Right ventricle myocardium inferior (tissue), 1 donor: ENCODE results near the gene CSAD. TPM values are rescaled to one million over a fixed set of nuclear protein-coding genes. Genes with fewer than 3 reads are reported as not detected.
"Not testable (repeated sequence)": the region's sequence is repeated elsewhere in the genome, so short reads cannot be mapped to it uniquely, and the experiment has no call there.

Experiments used
- ATAC-seq: fragments of 200-7000 bp; cut with Tn5 transposase; one replicate; pipeline ENCODE4 v1.9.1; 2020; ENCODE audit warnings: mild to moderate bottlenecking, moderate library complexity
- DNase-seq: peaks from one replicate; pipeline ENCODE4 v3.0.0; 2021; ENCODE audit errors: missing footprints
- intact Hi-C: fragments of 100-400 bp; cut with DNase I; formaldehyde crosslinking; loops from one replicate; pipeline ENCODE4 v1.11.0; 2022
- total RNA-seq: library from RNA; stranded (reverse); fragmentation: NEBNext Ultra II Directional; extraction: Animal tissue kit (Norgen Biotek cat#: 25700); gene quantifications from one replicate; pipeline ENCODE4 v1.2.1, GENCODE V29; 2021
- donor health status: DM: no; HTN: yes; CAD: no; lungs with severe emphysema.

CSAD gene
- total RNA-seq, 1 donor from 2014 or later = 10.8 TPM

DNA sequence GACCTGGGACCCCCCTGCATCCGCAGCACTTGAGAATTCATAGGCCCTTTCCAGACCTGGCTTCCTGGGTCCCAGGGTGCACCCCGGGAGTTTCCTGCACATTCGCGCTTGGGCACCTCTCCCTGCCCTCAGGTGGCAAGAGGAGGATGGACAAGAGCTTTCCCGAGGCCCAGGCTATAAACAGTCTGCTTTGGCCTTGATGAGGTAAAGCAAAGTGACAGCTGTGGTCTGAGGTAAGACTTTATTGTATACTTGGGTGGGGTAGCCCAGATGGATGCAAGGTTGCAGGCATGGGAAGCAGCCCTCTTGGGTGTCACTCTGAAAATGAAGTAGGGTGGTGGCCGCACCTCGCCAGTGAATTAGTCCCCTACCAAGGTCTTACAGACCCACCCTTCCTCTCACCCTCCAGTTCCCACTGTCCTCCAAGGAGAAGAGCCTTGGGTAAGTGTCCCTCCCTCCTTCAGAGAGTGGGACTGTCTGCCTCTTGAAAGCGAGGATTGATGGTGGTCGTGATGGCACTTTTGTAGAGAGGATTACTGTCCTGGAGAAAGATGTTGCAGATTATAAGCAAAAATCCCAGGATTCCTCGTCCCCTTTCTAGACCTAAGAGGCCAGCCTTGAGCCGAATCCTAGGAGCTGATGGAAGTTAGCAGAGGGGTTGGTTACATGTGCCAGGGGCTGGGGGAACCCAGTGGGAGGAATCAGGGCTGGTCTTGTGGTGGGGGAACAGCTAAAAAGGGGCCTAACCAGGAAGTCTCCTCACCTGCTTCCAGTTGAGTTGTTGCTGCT is 10.6 kb upstream of the CSAD start:
- intact Hi-C loops = no loop called here
- DNase-seq (no peak), ATAC-seq (no peak)

DNA sequence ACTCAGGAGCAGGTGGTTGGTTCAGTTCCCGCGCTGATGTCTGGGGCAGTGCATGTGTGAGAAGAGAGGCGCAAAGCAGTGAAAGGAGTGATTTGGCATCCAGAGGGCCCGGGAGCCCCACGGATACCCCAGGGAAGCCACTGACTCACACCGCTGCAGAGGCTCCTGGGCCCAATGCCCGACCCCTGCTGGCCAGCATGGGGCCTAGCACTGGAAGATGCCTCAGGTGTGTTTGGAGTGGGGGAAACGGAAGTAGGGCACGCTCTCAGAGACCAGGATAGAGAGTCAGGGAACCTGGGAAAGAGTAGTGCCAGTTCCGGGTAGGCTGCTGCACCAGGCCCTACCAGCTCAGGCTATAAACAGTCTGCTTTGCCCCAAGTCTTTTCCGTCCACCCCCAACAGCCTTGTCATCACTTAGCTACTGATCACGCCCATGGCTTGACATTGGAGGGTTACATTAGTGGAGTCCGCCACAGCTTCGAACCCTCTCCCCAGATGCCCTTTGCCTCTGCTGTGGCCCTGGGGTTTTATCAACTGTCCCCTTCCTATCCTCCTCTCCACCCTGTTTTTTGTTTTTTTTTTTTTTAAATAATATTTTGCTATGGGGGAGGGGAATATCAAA is 9.5 kb upstream of the CSAD start:
- DNase-seq = peak; percentile 82
- peak; percentile 86 for ATAC-seq
- intact Hi-C loops = no loop called here

DNA sequence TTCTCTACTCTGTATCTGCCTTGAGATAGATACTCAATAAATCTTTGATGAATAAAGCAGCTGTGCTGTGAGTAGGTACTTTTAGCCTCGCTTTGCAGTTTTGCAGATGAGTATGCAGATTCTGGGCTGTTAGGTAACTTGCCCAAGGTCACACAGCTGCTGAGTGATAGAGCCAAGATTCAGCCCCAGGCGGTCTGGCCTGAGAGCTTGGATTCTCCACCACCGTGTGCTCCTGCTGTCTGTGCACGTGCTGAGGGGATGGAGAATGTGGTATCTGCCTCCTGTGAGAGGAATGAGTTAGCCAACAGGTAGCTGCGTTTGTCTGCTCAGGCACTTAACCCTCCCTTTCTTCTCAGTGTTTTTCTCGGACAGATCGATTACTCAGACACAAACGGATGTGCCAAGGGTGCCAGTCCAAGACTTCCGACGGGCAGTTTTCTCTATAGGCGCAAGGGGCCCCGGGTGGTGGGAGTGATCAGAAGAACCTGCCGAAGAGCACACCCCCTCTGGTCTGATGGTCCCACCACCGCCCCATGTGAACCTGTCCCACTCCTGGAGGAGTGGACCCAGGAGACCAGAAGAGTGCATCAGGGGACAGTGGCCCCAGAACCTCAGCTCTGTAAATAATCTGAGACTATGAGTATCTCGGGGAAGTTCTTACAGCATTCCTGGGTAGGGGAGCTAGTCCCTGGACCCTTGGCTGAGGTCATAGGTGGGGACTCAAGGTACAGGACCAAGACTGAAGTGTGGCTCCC is 6.6 kb upstream of the CSAD start:
- ATAC-seq = no peak
- intact Hi-C loops = no loop called here
- DNase-seq = no peak

DNA sequence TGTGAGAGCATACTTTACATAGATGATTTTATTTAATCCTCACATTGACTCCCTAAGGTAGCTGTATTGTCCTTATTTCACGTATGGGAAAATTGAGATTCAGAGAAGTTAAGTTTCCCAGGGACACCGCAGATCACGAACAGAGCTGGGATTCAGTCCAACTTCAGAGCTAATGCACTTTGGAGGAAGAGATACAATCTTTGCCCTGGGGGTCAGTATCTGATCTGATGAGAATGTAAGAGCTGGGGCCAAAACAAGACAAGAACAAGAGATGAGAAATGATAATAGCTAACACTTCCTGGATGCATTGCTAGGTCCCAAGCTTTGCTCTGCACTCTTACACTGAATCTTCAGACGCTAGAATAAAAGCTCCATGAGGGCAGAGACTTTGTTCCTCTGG is 6.0 kb upstream of the CSAD start:
- ATAC-seq = no peak
- no peak for DNase-seq
- intact Hi-C loops = no loop called here

DNA sequence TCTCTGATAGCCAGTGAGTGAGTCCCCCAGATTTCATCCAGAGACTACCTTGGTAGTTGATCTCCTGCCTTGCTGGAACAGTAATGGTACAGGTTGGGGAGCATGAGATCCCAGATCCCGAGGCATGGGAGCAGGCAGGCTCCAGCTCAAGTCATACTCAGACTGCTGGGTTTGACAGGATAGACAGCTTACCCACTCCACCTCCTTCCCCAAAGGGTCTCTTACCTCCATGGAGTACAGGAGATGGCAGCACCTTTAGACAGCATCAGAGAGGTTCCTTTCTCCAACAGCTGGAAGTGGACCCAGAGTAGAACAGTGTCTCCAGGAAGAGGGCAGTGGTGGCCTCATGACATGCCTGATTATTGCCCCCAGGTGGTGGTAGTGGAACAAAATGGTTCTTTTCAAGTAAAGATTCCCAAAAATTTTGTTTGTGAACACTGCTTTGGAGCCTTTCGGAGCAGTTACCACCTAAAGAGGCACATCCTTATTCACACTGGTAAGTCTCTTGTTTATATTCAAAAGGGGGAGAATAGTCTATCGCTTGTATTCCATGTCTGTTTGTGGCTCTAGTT is 4.9 kb upstream of the CSAD start:
- intact Hi-C loops = no loop called here
- DNase-seq = no peak
- ATAC-seq = no peak

DNA sequence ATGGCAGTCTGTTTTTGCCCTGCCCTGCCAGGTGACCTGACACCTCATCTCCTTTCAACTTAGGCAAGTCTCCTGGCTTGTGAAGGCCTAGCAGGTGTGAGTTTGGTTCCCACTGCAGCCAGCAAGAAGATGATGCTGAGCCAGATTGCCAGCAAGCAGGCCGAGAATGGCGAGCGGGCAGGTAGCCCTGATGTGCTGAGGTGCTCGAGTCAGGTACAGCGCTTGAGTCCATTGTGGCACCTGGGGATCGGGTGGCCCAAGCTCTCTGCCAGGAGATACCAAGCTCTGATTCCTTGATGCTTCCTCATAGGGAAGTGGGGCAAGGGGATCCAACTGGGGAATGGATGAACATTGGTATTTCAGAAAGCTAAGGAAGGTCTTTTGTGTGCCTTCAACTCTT is 4.1 kb upstream of the CSAD start:
- no peak for DNase-seq
- intact Hi-C loops = loop anchor here (5.0 kb wide), 1 partner anchor 113 kb away; no protein-coding TSS in a partner anchor
- no peak for ATAC-seq

DNA sequence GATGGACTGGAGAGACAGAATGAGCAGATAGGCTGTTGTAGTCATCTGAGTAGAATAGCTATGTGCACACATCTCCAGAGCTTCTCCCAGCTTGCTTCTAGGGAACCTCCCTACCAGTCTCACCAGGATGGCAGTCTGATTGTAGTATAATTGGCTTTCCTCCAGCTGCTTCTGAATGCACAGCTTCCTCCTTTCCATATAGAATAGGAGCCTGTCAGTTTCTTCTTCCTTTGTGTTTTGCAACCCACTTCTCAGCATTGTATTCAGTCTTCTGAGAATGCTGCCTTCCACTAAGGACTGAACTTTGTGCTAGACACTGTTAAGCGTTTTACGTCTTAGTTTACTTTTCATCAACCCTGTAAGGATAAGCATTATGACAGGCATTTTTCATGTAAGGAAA is 2.2 kb upstream of the CSAD start:
- intact Hi-C loops = loop anchor here (5.0 kb wide), 1 partner anchor 111 kb away; no protein-coding TSS in a partner anchor
- no peak for ATAC-seq

DNA sequence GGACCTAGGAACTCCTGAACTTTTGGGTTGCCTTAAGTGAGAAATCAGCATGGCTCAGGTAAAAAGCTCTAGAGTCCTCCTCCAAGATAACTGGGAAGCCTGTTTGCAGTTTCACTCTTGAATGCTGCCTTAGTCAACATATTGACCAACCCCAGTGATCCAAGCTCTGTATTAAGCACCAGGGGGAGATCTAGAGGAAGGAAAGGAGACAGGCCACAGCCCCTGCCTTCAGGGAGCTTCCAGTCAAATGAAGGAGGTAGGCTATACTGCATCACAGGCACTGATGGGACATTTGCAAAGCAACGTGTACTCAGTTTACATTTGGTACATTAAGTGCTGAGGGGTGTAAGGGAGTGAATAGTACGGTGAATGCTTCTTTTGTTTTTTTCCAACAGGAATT is 1.2 kb upstream of the CSAD start:
- intact Hi-C loops = loop anchor here (1.0 to 5.0 kb wide), 2 partner anchors 83 to 110 kb away; no protein-coding TSS in a partner anchor

More for the DNA sequence above, 2.2 kb upstream of the CSAD start:
- no peak for DNase-seq

DNA sequence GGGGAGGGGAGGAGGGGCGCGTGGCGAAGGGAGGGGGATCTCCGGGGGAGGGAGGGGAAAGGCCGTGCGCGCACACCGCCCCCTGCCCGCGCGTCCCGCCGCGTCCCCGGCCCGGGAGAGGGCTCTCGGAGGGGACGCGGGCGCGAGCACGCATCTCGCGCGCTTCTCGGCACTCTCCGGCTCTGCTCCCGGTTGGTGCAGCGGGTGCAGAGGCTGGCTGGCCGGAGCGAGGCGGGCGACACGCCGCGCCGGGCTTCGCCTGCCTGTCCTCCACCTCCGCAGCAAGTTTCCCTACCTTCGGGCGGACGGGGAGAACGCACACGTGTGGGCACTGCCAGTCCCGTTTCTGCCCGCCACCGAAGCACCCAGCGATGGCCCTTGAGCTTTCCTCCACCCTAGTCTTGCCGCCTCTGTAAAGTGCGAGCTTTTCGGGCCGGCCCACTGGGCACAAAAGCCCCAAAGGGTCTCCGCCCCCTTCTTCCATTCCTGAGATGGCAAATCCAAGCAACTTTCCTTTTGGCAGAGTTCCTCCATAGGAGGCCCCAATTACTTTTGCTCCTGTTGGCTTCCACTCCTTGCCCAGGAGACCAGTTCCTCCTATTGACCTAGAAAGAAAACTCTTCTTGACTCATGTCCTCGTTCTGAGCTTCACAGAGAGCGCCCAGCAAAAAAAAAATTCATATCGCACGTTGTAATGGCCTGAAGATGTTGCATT is 363 bp upstream of the CSAD start:
- DNase-seq = peak; percentile 83
- peak; percentile 82 for ATAC-seq
- intact Hi-C loops = loop anchor here (1.0 to 5.0 kb wide), 2 partner anchors 82 to 109 kb away; no protein-coding TSS in a partner anchor

More for the DNA sequence above, 1.2 kb upstream of the CSAD start:
- ATAC-seq = no peak
- DNase-seq = no peak

DNA sequence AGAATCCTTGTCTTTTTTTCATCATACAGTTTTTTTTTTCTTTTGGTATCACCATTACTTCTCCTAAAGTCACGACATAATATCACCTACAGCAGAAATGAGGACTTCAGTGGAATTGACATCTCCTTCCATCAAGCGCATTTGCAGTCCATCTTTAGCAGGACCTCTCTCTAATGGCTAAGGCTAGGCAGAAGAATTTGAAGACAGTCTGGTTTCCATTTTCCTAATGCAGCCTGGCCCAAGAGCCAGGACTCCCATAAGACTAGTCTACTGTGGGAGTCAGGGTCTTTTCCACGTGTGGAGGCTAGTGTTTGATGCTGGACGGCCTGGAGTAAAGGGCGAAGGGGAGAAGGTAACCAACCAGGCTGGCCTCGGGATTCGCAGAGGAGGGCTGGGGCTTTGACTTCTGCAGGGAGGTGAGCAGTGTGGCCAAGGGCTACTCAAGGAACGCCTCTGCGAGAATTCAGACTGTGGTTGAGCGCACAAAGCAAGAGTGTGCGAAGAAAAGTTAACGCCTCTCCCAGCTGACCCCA is 972 bp downstream of the CSAD start:
- ATAC-seq = peak; percentile 20
- intact Hi-C loops = loop anchor here (5.0 kb wide), 1 partner anchor 107 kb away; no protein-coding TSS in a partner anchor
- DNase-seq = no peak

DNA sequence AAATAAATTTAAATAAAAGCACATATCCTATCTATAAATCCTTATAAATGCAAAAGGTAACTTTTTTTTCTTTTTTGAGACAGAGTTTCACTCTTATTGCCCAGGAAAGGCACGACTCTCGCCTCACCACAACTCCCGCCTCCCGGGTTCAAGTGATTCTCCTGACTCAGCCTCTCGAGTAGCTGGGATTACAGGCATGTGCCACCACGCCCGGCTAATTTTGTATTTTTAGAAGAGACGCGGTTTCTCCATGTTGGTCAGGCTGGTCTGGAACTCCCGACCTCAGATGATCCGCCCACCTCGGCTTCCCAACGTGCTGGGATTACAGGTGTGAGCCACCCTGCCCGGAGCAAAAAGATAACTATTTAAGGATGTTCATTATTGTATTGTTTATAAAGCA is 1.9 kb downstream of the CSAD start:
- intact Hi-C loops, ATAC-seq, DNase-seq: not testable (repeated sequence)

DNA sequence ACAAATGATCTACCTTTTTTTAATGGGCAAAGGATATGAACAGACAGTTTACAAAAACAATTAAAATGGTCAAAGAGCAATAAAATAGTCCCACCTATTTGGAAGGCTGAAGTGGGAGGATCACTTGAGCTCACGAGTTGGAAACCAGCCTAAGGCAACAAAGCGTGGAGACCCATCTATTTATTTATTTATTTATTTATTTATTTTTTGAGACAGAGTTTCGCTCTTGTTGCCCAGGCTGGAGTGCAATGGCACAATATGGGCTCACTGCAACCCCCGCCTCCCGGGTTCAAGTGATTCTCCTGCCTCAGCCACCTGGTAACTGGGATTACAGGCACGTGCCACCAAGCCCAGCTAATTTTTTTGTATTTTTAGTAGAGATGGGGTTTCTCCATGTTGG is 3.3 kb downstream of the CSAD start:
- intact Hi-C loops, DNase-seq, ATAC-seq: not testable (repeated sequence)

DNA sequence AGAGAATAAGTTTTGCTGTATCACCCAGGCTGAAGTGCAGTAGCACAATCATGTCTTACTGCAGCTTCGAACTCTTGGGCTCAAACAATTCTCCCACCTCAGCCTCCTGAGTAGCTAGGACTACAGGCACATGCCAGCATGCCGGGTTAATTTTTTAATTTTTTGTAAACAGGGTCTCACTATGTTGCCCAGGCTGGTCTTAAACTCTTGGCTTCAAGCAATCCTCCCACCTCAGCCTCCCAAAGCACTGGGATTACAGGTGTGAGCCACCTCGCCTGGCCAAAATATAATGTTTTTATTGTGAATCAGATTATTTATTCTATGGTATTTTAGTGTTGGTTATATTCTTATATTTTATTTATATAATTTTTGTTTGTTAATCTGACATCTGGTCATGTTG is 4.0 kb downstream of the CSAD start:
- ATAC-seq (no peak), DNase-seq (no peak)
- intact Hi-C loops = no loop called here

DNA sequence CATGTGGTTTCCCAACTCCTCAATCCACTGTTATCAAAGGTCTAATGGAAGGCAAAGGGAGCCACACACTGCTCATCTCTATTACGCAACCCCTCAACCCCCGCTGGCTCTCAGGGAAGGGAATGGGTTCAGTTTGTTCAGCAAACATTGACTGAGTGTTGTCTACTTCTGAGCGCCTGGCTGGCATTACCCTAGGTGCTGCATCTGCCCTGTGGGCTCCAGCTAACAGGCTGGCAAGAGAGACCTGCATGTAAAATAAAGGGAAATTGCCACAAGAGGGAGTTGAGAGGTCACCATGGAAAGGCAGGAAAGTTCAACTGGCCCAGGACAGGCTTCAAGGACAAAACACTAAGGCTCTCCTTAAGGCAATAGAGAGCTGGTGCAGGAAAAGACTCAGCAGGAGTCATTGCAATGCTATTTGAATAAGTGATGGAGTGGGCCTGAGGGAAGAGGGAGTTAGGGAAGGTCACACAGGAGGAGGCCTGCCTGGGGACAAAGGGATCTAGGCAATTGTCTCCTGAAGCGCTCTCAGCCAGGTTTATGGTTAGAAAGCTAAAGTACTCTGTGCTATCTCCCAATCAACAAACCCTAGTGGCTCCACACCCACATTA is 5.7 kb downstream of the CSAD start:
- no peak for ATAC-seq
- intact Hi-C loops = no loop called here
- no peak for DNase-seq

DNA sequence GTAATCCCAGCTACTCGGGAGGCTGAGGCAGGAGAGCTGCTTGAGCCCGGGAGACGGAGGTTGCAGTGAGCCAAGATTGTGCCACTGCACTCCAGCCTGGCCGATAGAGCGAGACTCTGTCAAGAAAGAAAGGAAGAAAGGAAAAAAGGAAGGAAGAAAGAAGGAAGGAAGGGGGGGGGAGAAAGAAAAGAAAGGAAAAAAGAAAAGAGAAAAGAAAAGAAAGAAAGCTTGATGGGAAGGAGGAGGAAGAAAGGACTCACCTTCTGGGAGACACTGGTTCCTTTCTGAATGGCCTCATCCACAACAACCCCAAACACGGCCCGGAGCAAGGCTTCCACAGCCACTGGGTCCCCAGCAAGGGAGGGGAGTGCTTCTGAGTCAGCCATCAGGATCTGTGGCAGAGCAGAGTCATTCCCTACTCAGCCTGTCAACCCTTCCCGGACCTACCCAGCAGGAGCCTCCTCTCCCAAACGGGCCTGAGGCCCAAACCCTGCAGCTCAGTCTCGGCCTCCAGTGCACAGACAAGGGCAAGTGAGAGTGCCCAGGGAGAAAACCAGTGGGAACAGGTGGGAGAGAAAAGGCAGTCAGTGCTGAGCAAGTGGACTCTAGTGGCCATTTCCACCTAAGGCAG is 7.5 kb downstream of the CSAD start:
- ATAC-seq (no peak), DNase-seq (no peak)
- intact Hi-C loops = no loop called here

DNA sequence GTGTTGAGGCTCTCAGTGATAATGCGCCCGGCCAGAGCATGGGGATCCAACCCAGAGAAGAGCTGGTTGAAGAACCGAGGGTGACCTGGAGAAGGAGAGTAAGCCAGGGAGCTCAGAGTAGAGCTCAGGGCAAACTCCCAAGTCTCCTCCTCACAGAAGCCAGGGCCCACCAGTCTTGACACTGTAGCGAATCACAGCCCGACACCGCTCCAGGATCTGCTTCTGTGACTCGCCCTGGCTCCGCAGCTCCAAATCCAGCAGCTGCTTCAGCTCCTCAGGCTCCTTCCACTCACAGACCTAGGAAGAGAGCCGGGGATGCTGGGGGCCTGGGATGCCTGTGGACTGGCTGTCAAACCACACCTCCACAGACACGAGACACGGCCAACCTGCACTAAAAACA is 8.4 kb downstream of the CSAD start:
- DNase-seq (no peak), ATAC-seq (no peak)
- intact Hi-C loops = no loop called here

DNA sequence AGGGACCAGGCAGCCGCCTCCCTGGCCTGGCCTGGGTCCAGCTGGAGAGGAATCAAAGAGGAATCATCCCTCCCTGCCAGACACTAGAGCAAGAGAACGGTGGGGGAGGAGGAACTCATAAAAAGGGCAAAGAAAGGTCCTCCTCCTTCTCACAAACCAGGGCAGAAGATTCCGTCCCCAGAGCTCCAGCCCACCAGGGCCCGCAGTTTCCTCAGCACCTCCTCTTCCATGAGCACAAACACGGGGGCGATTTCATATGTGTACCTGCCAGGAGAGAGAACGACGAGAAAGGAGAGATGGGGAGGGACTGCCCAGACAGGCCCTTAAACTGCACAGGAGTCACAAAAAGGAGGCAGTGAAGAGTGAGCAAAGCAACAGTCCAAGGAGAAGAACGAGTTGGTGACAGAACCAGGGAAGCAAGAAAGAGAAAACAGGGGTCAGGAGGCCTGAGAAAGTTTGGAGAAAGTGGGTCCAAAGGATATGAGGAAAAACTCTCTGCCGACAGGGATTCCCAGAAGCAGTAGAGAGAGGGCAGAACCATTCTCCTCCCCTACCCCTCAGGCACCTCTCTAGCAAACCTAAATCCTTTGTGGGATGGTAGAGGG is 8.9 kb downstream of the CSAD start:
- DNase-seq (no peak), ATAC-seq (no peak)
- intact Hi-C loops = no loop called here
